ENCODE measurements around the gene SLC17A1. TPM values are rescaled to one million over a fixed set of nuclear protein-coding genes. Genes with fewer than 3 reads are reported as not detected.

SLC17A1 gene
- total RNA-seq, 1 experiment from 2014 or later, result not detected

- CTCF ChIA-PET, result no interaction called here
- H3K27me3 ChIP-seq (ENCODE audit: control insufficient read depth, insufficient read depth, low read length), result no peaks in the 10 kb centered on the region; the same call in 1 of the 2 replicates
- DNase-seq (ENCODE audit: low read depth, low spot score), result no peak
- POLR2A ChIA-PET, result no interaction called here
- H3K9me3 ChIP-seq (ENCODE audit: control insufficient read depth, insufficient read depth, low read depth, low read length), result no peaks in the 10 kb centered on the region
- ATAC-seq, result no peak
- intact Hi-C loops (cut with micrococcal nuclease; ENCODE audit: unreplicated experiment), result no loop called here
- in situ Hi-C loops (cut with HindIII; ENCODE audit: low pct_unique_long_range_greater_than_20kb, low sequenced_read_pairs), result no loop called here
- no peak overlapping the region for H3K27ac ChIP-seq (ENCODE audit: low read length)
- BruUV-seq (replicated peaks), result no TSS peak
- no peaks in the 10 kb centered on the region for H3K4me1 ChIP-seq (ENCODE audit: control insufficient read depth, insufficient read depth, low read length)
- no peak for TF ChIP-seq TCF7L2 (IDR thresholded peaks at IDR 0.05; ENCODE audit: low read depth, low read length)
- no peak for TF ChIP-seq CTCF (IDR thresholded peaks at IDR 0.05)
- TF ChIP-seq POLR2AphosphoS5 (IDR thresholded peaks at IDR 0.05; ENCODE audit: low read depth, low read length), result no peak
- no peak for TF ChIP-seq SIN3A (IDR thresholded peaks at IDR 0.05; ENCODE audit: borderline replicate concordance, insufficient read depth, low read depth, low read length)
- no peak for TF ChIP-seq REST (IDR thresholded peaks at IDR 0.05; ENCODE audit: insufficient read depth in 1 of 2, low read depth in 2 of 2, low read length in 1 of 2)
- no peaks in the 10 kb centered on the region for H3K36me3 ChIP-seq (ENCODE audit: control insufficient read depth, insufficient read depth, low read length)
- H3K4me3 ChIP-seq (ENCODE audit: low read depth in 2 of 2, low read length in 2 of 2), result no peak overlapping the region
Observed at GRCh38 chr6:25748049-25748448, 83.8 kb downstream of the SLC17A1 start.

GRCh38 chr6:25747477-25747876, 84.4 kb downstream of the SLC17A1 start:
- H3K36me3 ChIP-seq (ENCODE audit: control insufficient read depth, insufficient read depth, low read length), result no peaks in the 10 kb centered on the region
- in situ Hi-C loops (cut with HindIII; ENCODE audit: low pct_unique_long_range_greater_than_20kb, low sequenced_read_pairs), result no loop called here
- no TSS peak for BruUV-seq (replicated peaks)
- ChIA-PET POLR2A (no interaction called here), CTCF (no interaction called here)
- H3K4me1 ChIP-seq (ENCODE audit: control insufficient read depth, insufficient read depth, low read length), result no peaks in the 10 kb centered on the region
- ATAC-seq (no peak), DNase-seq (ENCODE audit: low read depth, low spot score) (no peak)
- TF ChIP-seq CTCF (IDR thresholded peaks at IDR 0.05) (no peak), SIN3A (IDR thresholded peaks at IDR 0.05; ENCODE audit: borderline replicate concordance, insufficient read depth, low read depth, low read length) (no peak), POLR2AphosphoS5 (IDR thresholded peaks at IDR 0.05; ENCODE audit: low read depth, low read length) (no peak), REST (IDR thresholded peaks at IDR 0.05; ENCODE audit: insufficient read depth in 1 of 2, low read depth in 2 of 2, low read length in 1 of 2) (no peak), TCF7L2 (IDR thresholded peaks at IDR 0.05; ENCODE audit: low read depth, low read length) (no peak)
- no peak overlapping the region for H3K27ac ChIP-seq (ENCODE audit: low read length)
- no peak overlapping the region for H3K4me3 ChIP-seq (ENCODE audit: low read depth in 2 of 2, low read length in 2 of 2)
- H3K9me3 ChIP-seq (ENCODE audit: control insufficient read depth, insufficient read depth, low read depth, low read length), result no peaks in the 10 kb centered on the region
- intact Hi-C loops (cut with micrococcal nuclease; ENCODE audit: unreplicated experiment), result no loop called here
- H3K27me3 ChIP-seq (ENCODE audit: control insufficient read depth, insufficient read depth, low read length), result no peaks in the 10 kb centered on the region; the same call in 1 of the 2 replicates

All from Panc1 (cell line).